ENCODE results near the gene HABP2. TPM values are rescaled to one million over a fixed set of nuclear protein-coding genes. Genes with fewer than 3 reads are reported as not detected.

Gene HABP2
- total and polyA plus RNA-seq, 3 donors from 2014 or later: 0.37 to 1.9 TPM; not detected in 1

GRCh38 chr10:113555751-113556150, 2.9 kb downstream of the HABP2 start:
- Histone ChIP-seq H3K4me3 (no peak overlapping the region), H3K9me3 (no peaks in the 10 kb centered on the region), H3K27me3 (no peaks in the 10 kb centered on the region), H3K36me3 (ENCODE audit: low read depth, missing control alignments) (no peaks in the 10 kb centered on the region), H3K4me1 (no peaks in the 10 kb centered on the region), H3K27ac (no peak overlapping the region)
- 94% methylated on average over 1 of the region's 1 CpG for WGBS, 2 donors
- no peak for TF ChIP-seq CTCF (IDR thresholded peaks at IDR 0.05)
- intact Hi-C loops (cut with DNase I; ENCODE audit: low total_unique reads): no loop called here
- DNase-seq: no peak

GRCh38 chr10:113557424-113557862, 4.6 kb downstream of the HABP2 start:
- DNase-seq: no peak
- Histone ChIP-seq H3K4me1 (peaks cover 5% of the 10 kb centered on the region), H3K36me3 (ENCODE audit: low read depth, missing control alignments) (no peaks in the 10 kb centered on the region), H3K27ac (no peak overlapping the region), H3K27me3 (no peaks in the 10 kb centered on the region), H3K9me3 (no peaks in the 10 kb centered on the region), H3K4me3 (no peak overlapping the region)
- TF ChIP-seq CTCF (IDR thresholded peaks at IDR 0.05) (no peak), POLR2A (IDR thresholded peaks at IDR 0.05) (no peak)
- 31 to 40% methylated on average over 9 of the region's 9 CpGs for WGBS, 2 donors
- intact Hi-C loops (cut with DNase I; ENCODE audit: low total_unique reads): no loop called here

GRCh38 chr10:113557903-113558321, 5.1 kb downstream of the HABP2 start:
- Histone ChIP-seq H3K4me1 (peaks cover 5% of the 10 kb centered on the region), H3K27ac (no peak overlapping the region), H3K36me3 (ENCODE audit: low read depth, missing control alignments) (no peaks in the 10 kb centered on the region), H3K4me3 (no peak overlapping the region), H3K27me3 (no peaks in the 10 kb centered on the region), H3K9me3 (no peaks in the 10 kb centered on the region)
- DNase-seq: no peak
- TF ChIP-seq CTCF (IDR thresholded peaks at IDR 0.05): no peak
- TF ChIP-seq POLR2A (IDR thresholded peaks at IDR 0.05): no peak
- intact Hi-C loops (cut with DNase I; ENCODE audit: low total_unique reads): no loop called here
- WGBS, 2 donors: 57 to 58% methylated on average over 9 of the region's 9 CpGs

- intact Hi-C loops (cut with DNase I; ENCODE audit: low total_unique reads): no loop called here
- TF ChIP-seq POLR2A (IDR thresholded peaks at IDR 0.05) (no peak), CTCF (IDR thresholded peaks at IDR 0.05) (no peak)
- 86 to 93% methylated on average over 5 of the region's 5 CpGs for WGBS, 2 donors
Observed at GRCh38 chr10:113560071-113560470, 7.2 kb downstream of the HABP2 start.

GRCh38 chr10:113561214-113561613, 8.4 kb downstream of the HABP2 start:
- 51 to 71% methylated on average over 2 to 3 of the region's 3 CpGs for WGBS, 2 donors
- no peak overlapping the region for H3K27ac ChIP-seq
- intact Hi-C loops (cut with DNase I; ENCODE audit: low total_unique reads): no loop called here
- DNase-seq: no peak
- TF ChIP-seq POLR2A (IDR thresholded peaks at IDR 0.05) (no peak), CTCF (IDR thresholded peaks at IDR 0.05) (no peak)
- peaks cover 5% of the 10 kb centered on the region for H3K4me1 ChIP-seq
- H3K36me3 ChIP-seq (ENCODE audit: low read depth, missing control alignments): no peaks in the 10 kb centered on the region
- no peaks in the 10 kb centered on the region for H3K27me3 ChIP-seq
- H3K9me3 ChIP-seq: no peaks in the 10 kb centered on the region
- no peak overlapping the region for H3K4me3 ChIP-seq

More at GRCh38 chr10:113560071-113560470, 7.2 kb downstream of the HABP2 start:
- no peak overlapping the region for H3K4me3 ChIP-seq
- no peak for DNase-seq
- H3K27ac ChIP-seq: no peak overlapping the region
- no peaks in the 10 kb centered on the region for H3K36me3 ChIP-seq (ENCODE audit: low read depth, missing control alignments)
- no peaks in the 10 kb centered on the region for H3K27me3 ChIP-seq
- no peaks in the 10 kb centered on the region for H3K9me3 ChIP-seq
- H3K4me1 ChIP-seq: peaks cover 5% of the 10 kb centered on the region
